ENCODE results near the gene KIF5C.

The KIF5C gene

GRCh38 chr2:148989882-148990493 lies 115.0 kb downstream of the KIF5C start:
- no peak overlapping the region for H3K9ac ChIP-seq (ENCODE audit: low read length)
- H3K36me3 ChIP-seq (ENCODE audit: control insufficient read depth, insufficient read depth, low read length) = no peaks in the 10 kb centered on the region
- H3K4me3 ChIP-seq (ENCODE audit: low read length) = no peak overlapping the region
- H3K4me1 ChIP-seq (ENCODE audit: control insufficient read depth, insufficient read depth, low read length) = no peaks in the 10 kb centered on the region
- H3K27me3 ChIP-seq (ENCODE audit: control insufficient read depth, insufficient read depth, low read length) = no peaks in the 10 kb centered on the region
- no peak overlapping the region for H3K27ac ChIP-seq (ENCODE audit: low read depth, low read length)

GRCh38 chr2:148990968-148991367 lies 115.9 kb downstream of the KIF5C start:
- Histone ChIP-seq H3K4me3 (ENCODE audit: low read length) (no peak overlapping the region), H3K9ac (ENCODE audit: low read length) (no peak overlapping the region), H3K27ac (ENCODE audit: low read depth, low read length) (no peak overlapping the region), H3K4me1 (ENCODE audit: control insufficient read depth, insufficient read depth, low read length) (no peaks in the 10 kb centered on the region), H3K27me3 (ENCODE audit: control insufficient read depth, insufficient read depth, low read length) (no peaks in the 10 kb centered on the region), H3K36me3 (ENCODE audit: control insufficient read depth, insufficient read depth, low read length) (no peaks in the 10 kb centered on the region)

GRCh38 chr2:148992448-148992847 lies 117.4 kb downstream of the KIF5C start:
- Histone ChIP-seq H3K9ac (ENCODE audit: low read length) (no peak overlapping the region), H3K36me3 (ENCODE audit: control insufficient read depth, insufficient read depth, low read length) (no peaks in the 10 kb centered on the region), H3K4me3 (ENCODE audit: low read length) (no peak overlapping the region), H3K27ac (ENCODE audit: low read depth, low read length) (no peak overlapping the region), H3K27me3 (ENCODE audit: control insufficient read depth, insufficient read depth, low read length) (no peaks in the 10 kb centered on the region), H3K4me1 (ENCODE audit: control insufficient read depth, insufficient read depth, low read length) (no peaks in the 10 kb centered on the region)

GRCh38 chr2:148993351-148993750 lies 118.3 kb downstream of the KIF5C start:
- Histone ChIP-seq H3K27ac (ENCODE audit: low read depth, low read length) (no peak overlapping the region), H3K9ac (ENCODE audit: low read length) (no peak overlapping the region), H3K36me3 (ENCODE audit: control insufficient read depth, insufficient read depth, low read length) (no peaks in the 10 kb centered on the region), H3K27me3 (ENCODE audit: control insufficient read depth, insufficient read depth, low read length) (no peaks in the 10 kb centered on the region), H3K4me1 (ENCODE audit: control insufficient read depth, insufficient read depth, low read length) (no peaks in the 10 kb centered on the region), H3K4me3 (ENCODE audit: low read length) (no peak overlapping the region)

- Histone ChIP-seq H3K4me1 (ENCODE audit: control insufficient read depth, insufficient read depth, low read length) (no peaks in the 10 kb centered on the region), H3K27me3 (ENCODE audit: control insufficient read depth, insufficient read depth, low read length) (no peaks in the 10 kb centered on the region), H3K9ac (ENCODE audit: low read length) (no peak overlapping the region), H3K36me3 (ENCODE audit: control insufficient read depth, insufficient read depth, low read length) (no peaks in the 10 kb centered on the region), H3K27ac (ENCODE audit: low read depth, low read length) (no peak overlapping the region), H3K4me3 (ENCODE audit: low read length) (no peak overlapping the region)
Measured at GRCh38 chr2:148994341-148994740, 119.3 kb downstream of the KIF5C start.

- Histone ChIP-seq H3K27ac (ENCODE audit: low read depth, low read length) (no peak overlapping the region), H3K36me3 (ENCODE audit: control insufficient read depth, insufficient read depth, low read length) (no peaks in the 10 kb centered on the region), H3K27me3 (ENCODE audit: control insufficient read depth, insufficient read depth, low read length) (no peaks in the 10 kb centered on the region), H3K4me3 (ENCODE audit: low read length) (no peak overlapping the region), H3K9ac (ENCODE audit: low read length) (no peak overlapping the region), H3K4me1 (ENCODE audit: control insufficient read depth, insufficient read depth, low read length) (no peaks in the 10 kb centered on the region)
Measured at GRCh38 chr2:148996805-148997204, 121.8 kb downstream of the KIF5C start.

- no peak overlapping the region for H3K4me3 ChIP-seq (ENCODE audit: low read length)
- no peaks in the 10 kb centered on the region for H3K4me1 ChIP-seq (ENCODE audit: control insufficient read depth, insufficient read depth, low read length)
- H3K27ac ChIP-seq (ENCODE audit: low read depth, low read length) = no peak overlapping the region
- no peak overlapping the region for H3K9ac ChIP-seq (ENCODE audit: low read length)
- H3K36me3 ChIP-seq (ENCODE audit: control insufficient read depth, insufficient read depth, low read length) = no peaks in the 10 kb centered on the region
- no peaks in the 10 kb centered on the region for H3K27me3 ChIP-seq (ENCODE audit: control insufficient read depth, insufficient read depth, low read length)
Measured at GRCh38 chr2:148998165-148998830, 123.3 kb downstream of the KIF5C start.

GRCh38 chr2:148998831-148999200 lies 123.8 kb downstream of the KIF5C start:
- no peaks in the 10 kb centered on the region for H3K27me3 ChIP-seq (ENCODE audit: control insufficient read depth, insufficient read depth, low read length)
- H3K36me3 ChIP-seq (ENCODE audit: control insufficient read depth, insufficient read depth, low read length) = no peaks in the 10 kb centered on the region
- no peaks in the 10 kb centered on the region for H3K4me1 ChIP-seq (ENCODE audit: control insufficient read depth, insufficient read depth, low read length)
- no peak overlapping the region for H3K4me3 ChIP-seq (ENCODE audit: low read length)
- no peak overlapping the region for H3K9ac ChIP-seq (ENCODE audit: low read length)
- H3K27ac ChIP-seq (ENCODE audit: low read depth, low read length) = no peak overlapping the region

- H3K27ac ChIP-seq (ENCODE audit: low read depth, low read length) = peak overlapping the region; percentile 39
- H3K4me3 ChIP-seq (ENCODE audit: low read length) = no peak overlapping the region
- H3K36me3 ChIP-seq (ENCODE audit: control insufficient read depth, insufficient read depth, low read length) = no peaks in the 10 kb centered on the region
- H3K4me1 ChIP-seq (ENCODE audit: control insufficient read depth, insufficient read depth, low read length) = no peaks in the 10 kb centered on the region
- no peaks in the 10 kb centered on the region for H3K27me3 ChIP-seq (ENCODE audit: control insufficient read depth, insufficient read depth, low read length)
- H3K9ac ChIP-seq (ENCODE audit: low read length) = no peak overlapping the region
Measured at GRCh38 chr2:148999451-148999921, 124.5 kb downstream of the KIF5C start.

- Histone ChIP-seq H3K27me3 (ENCODE audit: control insufficient read depth, insufficient read depth, low read length) (no peaks in the 10 kb centered on the region), H3K9ac (ENCODE audit: low read length) (peak overlapping the region; percentile 33), H3K4me3 (ENCODE audit: low read length) (no peak overlapping the region), H3K27ac (ENCODE audit: low read depth, low read length) (no peak overlapping the region), H3K4me1 (ENCODE audit: control insufficient read depth, insufficient read depth, low read length) (no peaks in the 10 kb centered on the region), H3K36me3 (ENCODE audit: control insufficient read depth, insufficient read depth, low read length) (no peaks in the 10 kb centered on the region)
Measured at GRCh38 chr2:149000158-149000938, 125.3 kb downstream of the KIF5C start.

GRCh38 chr2:149001496-149001895 lies 126.5 kb downstream of the KIF5C start:
- H3K36me3 ChIP-seq (ENCODE audit: control insufficient read depth, insufficient read depth, low read length) = no peaks in the 10 kb centered on the region
- no peak overlapping the region for H3K27ac ChIP-seq (ENCODE audit: low read depth, low read length)
- no peak overlapping the region for H3K4me3 ChIP-seq (ENCODE audit: low read length)
- no peak overlapping the region for H3K9ac ChIP-seq (ENCODE audit: low read length)
- no peaks in the 10 kb centered on the region for H3K27me3 ChIP-seq (ENCODE audit: control insufficient read depth, insufficient read depth, low read length)
- H3K4me1 ChIP-seq (ENCODE audit: control insufficient read depth, insufficient read depth, low read length) = no peaks in the 10 kb centered on the region

GRCh38 chr2:149002378-149002890 lies 127.4 kb downstream of the KIF5C start:
- H3K27me3 ChIP-seq (ENCODE audit: control insufficient read depth, insufficient read depth, low read length) = no peaks in the 10 kb centered on the region
- no peaks in the 10 kb centered on the region for H3K36me3 ChIP-seq (ENCODE audit: control insufficient read depth, insufficient read depth, low read length)
- H3K27ac ChIP-seq (ENCODE audit: low read depth, low read length) = no peak overlapping the region
- no peaks in the 10 kb centered on the region for H3K4me1 ChIP-seq (ENCODE audit: control insufficient read depth, insufficient read depth, low read length)
- no peak overlapping the region for H3K9ac ChIP-seq (ENCODE audit: low read length)
- H3K4me3 ChIP-seq (ENCODE audit: low read length) = no peak overlapping the region
